Muscle layer of duodenum (tissue), 2 donors: Measurements from ENCODE around the gene KLRF1.

Experiments
- H3K27ac ChIP-seq: one replicate; pipeline ENCODE4 v1.7.0; 2013; ENCODE audit warnings: mild to moderate bottlenecking, low read length
- H3K27me3 ChIP-seq: one replicate; pipeline ENCODE4 v1.7.0; 2013; ENCODE audit warnings: low read depth, mild to moderate bottlenecking, control low read depth, low read length
- H3K36me3 ChIP-seq, 2 donors: one replicate each; pipeline ENCODE4 v1.7.0; 2013; ENCODE audit warnings: low read length in 2 of 2, control low read depth in 1 of 2, mild to moderate bottlenecking in 1 of 2; ENCODE audit not compliant: insufficient read depth in 2 of 2, control insufficient read depth in 1 of 2
- H3K4me1 ChIP-seq, 2 donors: one replicate each; pipeline ENCODE4 v1.7.0; 2013; ENCODE audit warnings: low read length in 2 of 2, mild to moderate bottlenecking in 2 of 2, control low read depth in 1 of 2, moderate library complexity in 1 of 2; ENCODE audit not compliant: insufficient read depth in 2 of 2, control insufficient read depth in 1 of 2
- H3K4me3 ChIP-seq, 2 donors: one replicate each; pipeline ENCODE4 v1.7.0; 2013; ENCODE audit warnings: low read length in 2 of 2, low read depth in 1 of 2, mild to moderate bottlenecking in 1 of 2
- H3K9me3 ChIP-seq, 2 donors: one replicate each; pipeline ENCODE4 v1.7.0; 2013; ENCODE audit warnings: low read length in 2 of 2, control low read depth in 1 of 2, mild to moderate bottlenecking in 1 of 2; ENCODE audit not compliant: control insufficient read depth in 1 of 2
- donor health status: healthy.

Gene KLRF1, protein sequence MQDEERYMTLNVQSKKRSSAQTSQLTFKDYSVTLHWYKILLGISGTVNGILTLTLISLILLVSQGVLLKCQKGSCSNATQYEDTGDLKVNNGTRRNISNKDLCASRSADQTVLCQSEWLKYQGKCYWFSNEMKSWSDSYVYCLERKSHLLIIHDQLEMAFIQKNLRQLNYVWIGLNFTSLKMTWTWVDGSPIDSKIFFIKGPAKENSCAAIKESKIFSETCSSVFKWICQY

GRCh38 chr12:9827209-9827888 lies at the start of gene KLRF1:
Gene KLRF1, plus strand, starts transcription at chr12:9827481. Its CDS starts 64 bp downstream, at chr12:9827545.
- Histone ChIP-seq H3K9me3 (no peaks in the 10 kb centered on the region), H3K4me1 (no peaks in the 10 kb centered on the region), H3K27me3 (no peaks in the 10 kb centered on the region), H3K36me3 (no peaks in the 10 kb centered on the region), H3K4me3 (no peak within 1 kb of the TSS), H3K27ac (no peak within 1 kb of the TSS)

GRCh38 chr12:9779209-9779608 lies 48.1 kb upstream of the KLRF1 start:
- Histone ChIP-seq H3K4me1 (no peaks in the 10 kb centered on the region), H3K27me3 (no peaks in the 10 kb centered on the region), H3K36me3 (no peaks in the 10 kb centered on the region), H3K27ac (no peak overlapping the region), H3K4me3 (no peak overlapping the region), H3K9me3 (no peaks in the 10 kb centered on the region)

DNA sequence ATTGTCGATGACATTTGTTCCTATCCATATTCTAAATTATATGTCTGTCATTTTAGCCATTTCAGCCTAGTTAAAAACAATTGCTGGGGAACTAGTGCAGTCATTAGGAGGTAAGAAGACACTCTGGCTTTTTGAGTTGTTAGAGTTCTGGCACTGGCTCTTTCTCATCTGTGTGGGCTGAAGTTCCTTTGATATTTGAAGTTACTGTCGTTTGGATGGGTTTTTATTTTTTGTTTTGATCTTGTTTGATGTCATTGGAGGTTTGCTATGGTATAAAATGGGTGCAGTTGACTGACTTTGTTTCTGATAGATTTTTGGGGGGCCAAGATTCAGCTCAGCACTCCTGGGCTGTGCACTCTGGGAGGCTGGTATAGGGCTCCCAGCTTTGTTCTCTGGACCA lies 45.9 kb upstream of the KLRF1 start:
- H3K9me3 ChIP-seq: no peaks in the 10 kb centered on the region
- H3K27ac ChIP-seq: no peak overlapping the region
- H3K4me1 ChIP-seq: no peaks in the 10 kb centered on the region
- no peak overlapping the region for H3K4me3 ChIP-seq
- no peaks in the 10 kb centered on the region for H3K36me3 ChIP-seq
- H3K27me3 ChIP-seq: no peaks in the 10 kb centered on the region

GRCh38 chr12:9782547-9783382 lies 44.5 kb upstream of the KLRF1 start:
- H3K9me3 ChIP-seq: no peaks in the 10 kb centered on the region
- no peaks in the 10 kb centered on the region for H3K4me1 ChIP-seq
- H3K36me3 ChIP-seq: no peaks in the 10 kb centered on the region
- H3K27me3 ChIP-seq: no peaks in the 10 kb centered on the region
- H3K4me3 ChIP-seq: no peak overlapping the region
- no peak overlapping the region for H3K27ac ChIP-seq

DNA sequence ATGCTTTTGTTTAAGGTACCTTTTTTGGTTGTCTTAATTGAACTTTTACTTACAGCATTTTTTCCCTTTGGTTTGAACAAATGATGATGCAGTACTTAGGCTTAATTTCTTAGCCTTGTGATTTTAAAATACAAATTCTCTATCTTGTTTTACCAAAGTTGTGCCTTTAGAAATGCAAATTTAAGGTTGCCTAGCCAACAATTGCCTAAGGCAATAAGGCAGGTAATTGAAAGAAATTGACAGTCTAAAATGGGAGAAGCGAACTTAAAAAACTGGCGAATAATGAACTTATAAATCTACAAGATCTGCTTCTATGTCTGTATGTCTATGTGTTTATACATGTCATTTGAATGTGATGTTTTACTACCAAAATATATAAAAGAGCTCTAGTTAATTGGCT lies 43.0 kb upstream of the KLRF1 start:
- Histone ChIP-seq H3K27me3 (no peaks in the 10 kb centered on the region), H3K9me3 (no peaks in the 10 kb centered on the region), H3K4me3 (no peak overlapping the region), H3K4me1 (no peaks in the 10 kb centered on the region), H3K27ac (no peak overlapping the region), H3K36me3 (no peaks in the 10 kb centered on the region)

- Histone ChIP-seq H3K27me3 (no peaks in the 10 kb centered on the region), H3K36me3 (no peaks in the 10 kb centered on the region), H3K4me3 (no peak overlapping the region), H3K27ac (no peak overlapping the region), H3K9me3 (no peaks in the 10 kb centered on the region), H3K4me1 (no peaks in the 10 kb centered on the region)
These were observed 42.5 kb upstream of the KLRF1 start for GRCh38 chr12:9784816-9785215.

DNA sequence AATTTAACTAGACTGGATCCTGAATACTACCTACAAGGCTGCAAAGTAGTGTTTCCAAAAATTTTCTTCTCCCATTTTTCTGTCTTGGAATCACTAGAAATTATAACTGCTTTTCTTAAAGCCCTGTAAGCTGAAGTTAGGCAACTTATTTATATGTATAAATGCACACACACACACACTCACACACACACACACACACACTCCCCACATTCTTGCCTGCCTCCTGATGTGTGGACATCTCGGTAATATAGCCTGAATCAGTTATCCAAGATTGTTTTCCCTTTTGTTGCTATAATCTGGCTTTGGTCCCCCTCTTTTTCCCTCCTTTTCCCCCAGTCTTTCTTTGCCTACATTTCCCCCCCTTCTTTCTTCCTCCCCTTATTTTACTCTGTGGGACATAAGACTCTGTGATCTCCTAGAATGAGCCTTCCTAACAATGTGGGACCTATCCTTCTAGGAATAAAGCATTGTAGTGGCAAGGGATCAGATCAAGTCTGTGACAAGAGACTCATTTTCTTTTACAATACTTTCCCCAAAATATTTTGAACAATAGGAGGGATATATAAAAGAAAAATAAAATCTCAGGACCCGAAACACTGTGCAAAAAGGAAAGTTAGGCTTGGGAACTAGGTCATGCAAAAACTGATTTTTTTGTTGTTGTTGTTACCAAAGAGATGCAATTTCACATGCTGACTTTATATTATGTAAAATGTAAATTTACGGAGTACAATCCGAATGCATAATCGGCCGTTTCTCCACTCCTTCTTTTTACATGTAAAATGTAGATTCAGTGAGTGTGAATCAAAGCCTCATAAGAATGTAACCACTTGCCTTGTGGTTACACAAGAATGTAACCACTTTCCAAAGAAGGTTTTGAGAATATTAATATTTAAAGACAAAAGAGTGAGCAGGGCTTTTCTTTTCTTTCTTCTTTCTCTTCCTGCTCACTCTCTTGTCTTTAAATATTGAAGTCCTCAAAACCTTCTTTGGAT lies 40.3 kb upstream of the KLRF1 start:
- no peak overlapping the region for H3K27ac ChIP-seq

DNA sequence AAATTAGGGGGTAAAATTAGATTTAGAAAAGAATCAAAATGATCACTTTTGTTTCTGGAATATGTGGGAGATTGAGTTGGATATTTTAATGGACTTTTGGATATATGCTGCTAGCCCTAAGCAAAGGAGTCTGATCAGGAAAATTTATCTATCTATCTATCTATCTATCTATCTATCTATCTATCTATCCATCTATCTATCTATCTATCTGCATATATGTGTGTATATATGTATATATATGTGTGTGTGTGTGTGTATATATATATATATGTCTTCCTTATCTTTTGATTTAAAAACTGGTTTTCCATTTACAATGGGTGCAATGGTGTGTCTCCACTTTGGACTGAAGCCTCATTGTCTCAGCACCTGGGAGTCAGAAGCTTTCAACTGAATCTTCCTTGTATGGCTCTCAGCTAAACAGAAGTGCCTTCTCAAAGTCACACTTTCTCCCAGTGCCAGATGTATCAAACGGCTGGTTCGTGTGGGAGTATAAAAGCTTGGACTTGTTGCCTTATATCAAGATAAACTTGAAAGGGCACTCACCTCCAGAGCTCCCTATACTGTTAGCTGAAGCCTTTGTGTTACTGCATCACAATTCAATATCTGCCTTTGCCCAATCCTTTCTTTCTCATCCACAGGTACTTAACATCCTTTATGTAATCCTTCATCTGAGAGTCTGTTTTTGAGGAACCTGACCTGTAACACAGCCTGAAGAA lies 34.9 kb upstream of the KLRF1 start:
- no peaks in the 10 kb centered on the region for H3K4me1 ChIP-seq
- H3K27ac ChIP-seq: no peak overlapping the region
- H3K4me3 ChIP-seq: no peak overlapping the region
- no peaks in the 10 kb centered on the region for H3K9me3 ChIP-seq
- H3K27me3 ChIP-seq: no peaks in the 10 kb centered on the region
- no peaks in the 10 kb centered on the region for H3K36me3 ChIP-seq

More for the DNA sequence above, 40.3 kb upstream of the KLRF1 start:
- Histone ChIP-seq H3K27me3 (no peaks in the 10 kb centered on the region), H3K36me3 (no peaks in the 10 kb centered on the region), H3K9me3 (no peaks in the 10 kb centered on the region), H3K4me3 (no peak overlapping the region), H3K4me1 (no peaks in the 10 kb centered on the region)

GRCh38 chr12:9792961-9793617 lies 34.2 kb upstream of the KLRF1 start:
- H3K36me3 ChIP-seq: no peaks in the 10 kb centered on the region
- H3K27ac ChIP-seq: no peak overlapping the region
- H3K4me3 ChIP-seq: no peak overlapping the region
- no peaks in the 10 kb centered on the region for H3K27me3 ChIP-seq
- no peaks in the 10 kb centered on the region for H3K4me1 ChIP-seq
- no peaks in the 10 kb centered on the region for H3K9me3 ChIP-seq

DNA sequence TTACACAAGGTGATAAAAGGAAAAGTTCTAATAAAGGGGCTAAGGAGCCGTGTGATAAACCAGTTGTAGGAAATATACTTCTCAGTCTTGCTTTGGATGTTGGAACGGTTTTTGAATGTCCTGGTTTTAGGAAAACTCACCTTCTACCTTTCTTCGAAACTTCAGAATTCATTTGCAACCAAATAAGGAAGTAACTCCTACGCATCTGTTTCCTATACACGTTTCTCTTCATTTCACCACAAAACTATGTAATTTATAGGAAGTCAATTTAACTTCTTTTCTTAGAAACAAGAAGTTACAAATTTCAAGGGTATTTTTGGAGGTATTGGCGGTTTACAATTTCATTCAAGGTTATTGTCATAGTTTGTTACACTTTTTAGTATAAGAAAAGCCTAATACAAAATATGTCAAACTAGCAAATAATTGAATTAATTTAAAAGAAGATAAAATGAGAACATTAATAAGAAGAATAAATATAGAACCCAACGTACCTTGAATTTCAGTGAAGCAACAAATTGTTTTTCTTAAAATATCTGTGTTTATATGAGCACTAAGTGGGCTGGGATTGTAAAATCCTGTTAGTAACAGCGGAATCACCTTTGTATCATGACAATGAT lies 33.4 kb upstream of the KLRF1 start:
- Histone ChIP-seq H3K4me3 (no peak overlapping the region), H3K27me3 (no peaks in the 10 kb centered on the region), H3K4me1 (no peaks in the 10 kb centered on the region), H3K27ac (no peak overlapping the region), H3K36me3 (no peaks in the 10 kb centered on the region), H3K9me3 (no peaks in the 10 kb centered on the region)
